SK-N-SH treated with all-trans-retinoic acid at 6 μM for 48 hours (cell line): ENCODE measurements around the gene AKR1E2.

Source experiments
- CREB5 ChIP-seq: fragments of 250-450 bp; sonication (Bioruptor Pico); IDR thresholded peaks from 2 replicates; pipeline ENCODE4 v1.5.1; 2020; ENCODE audit warnings: low read depth, mild to moderate bottlenecking, moderate library complexity
- PATZ1 ChIP-seq: fragments of 250-450 bp; sonication (Bioruptor Pico); IDR thresholded peaks from 2 replicates; pipeline ENCODE4 v1.8.0; 2020; ENCODE audit warnings: mild to moderate bottlenecking, moderate library complexity, borderline replicate concordance
- POU6F1 ChIP-seq: fragments of 250-450 bp; sonication (Bioruptor Pico); IDR thresholded peaks from 2 replicates; pipeline ENCODE4 v1.8.0; 2021; ENCODE audit warnings: low read depth, mild to moderate bottlenecking, moderate library complexity, borderline replicate concordance
- RARB ChIP-seq: fragments of 250-450 bp; sonication (Bioruptor Pico); IDR thresholded peaks from 2 replicates; pipeline ENCODE4 v1.8.0; 2021; ENCODE audit warnings: mild to moderate bottlenecking, moderate library complexity
- TOX ChIP-seq: fragments of 250-450 bp; sonication (Bioruptor Pico); IDR thresholded peaks from 2 replicates; pipeline ENCODE4 v1.8.0; 2021; ENCODE audit warnings: mild to moderate bottlenecking, moderate library complexity, borderline replicate concordance

GRCh38 chr10:4867520-4868356 lies 41.7 kb downstream of the AKR1E2 start:
- TF ChIP-seq PATZ1 (CRISPR knock-in tag) (no peak), RARB (CRISPR knock-in tag) (no peak), TOX (CRISPR knock-in tag) (no peak), POU6F1 (no peak), CREB5 (CRISPR knock-in tag) (no peak)
